Ureter (tissue), 1 donor: Measurements from ENCODE around the gene ZNG1F. TPM values are rescaled to one million over a fixed set of nuclear protein-coding genes. Genes with fewer than 3 reads are reported as not detected.
"Not testable (repeated sequence)": the region's sequence is repeated elsewhere in the genome, so short reads cannot be mapped to it uniquely, and the experiment has no call there.

Experiments used
- DNase-seq: peaks from one replicate; pipeline ENCODE4 v3.0.0-alpha.2; 2020; ENCODE audit warnings: low spot score
- total RNA-seq: library from RNA; stranded (reverse); gene quantifications from one replicate; pipeline ENCODE4 v1.2.4, GENCODE V29; 2023
- donor health status: DM: yes; HTN: yes; CAD: no.

Gene ZNG1F
- total RNA-seq, 1 donor from 2014 or later = 27.5 TPM

GRCh38 chr9:41086215-41086614 is 102.9 kb downstream of the ZNG1F start:
- not testable (repeated sequence) for DNase-seq

GRCh38 chr9:41082358-41082757 is 106.8 kb downstream of the ZNG1F start:
- not testable (repeated sequence) for DNase-seq

Other genes with a start within 250 kb of the ZNG1F start
- gene FOXD4L6, start 60.6 kb downstream of the ZNG1F start, total RNA-seq = not detected